ENCODE results near the gene FSTL1. TPM values are rescaled to one million over a fixed set of nuclear protein-coding genes. Genes with fewer than 3 reads are reported as not detected.
"Not testable (repeated sequence)": the region's sequence is repeated elsewhere in the genome, so short reads cannot be mapped to it uniquely, and the experiment has no call there.

FSTL1 gene
- total RNA-seq, 2 donors from 2014 or later, result 20.4 to 81.8 TPM

- no peak overlapping the region for H3K27ac ChIP-seq
- DNase-seq, result no peak
- H3K9me3 ChIP-seq, result no peaks in the 10 kb centered on the region
- intact Hi-C loops (cut with DNase I), result no loop called here
- no peaks in the 10 kb centered on the region for H3K27me3 ChIP-seq
- H3K4me1 ChIP-seq, result no peaks in the 10 kb centered on the region
- no peak overlapping the region for H3K4me3 ChIP-seq
- TF ChIP-seq, protein P1, sequence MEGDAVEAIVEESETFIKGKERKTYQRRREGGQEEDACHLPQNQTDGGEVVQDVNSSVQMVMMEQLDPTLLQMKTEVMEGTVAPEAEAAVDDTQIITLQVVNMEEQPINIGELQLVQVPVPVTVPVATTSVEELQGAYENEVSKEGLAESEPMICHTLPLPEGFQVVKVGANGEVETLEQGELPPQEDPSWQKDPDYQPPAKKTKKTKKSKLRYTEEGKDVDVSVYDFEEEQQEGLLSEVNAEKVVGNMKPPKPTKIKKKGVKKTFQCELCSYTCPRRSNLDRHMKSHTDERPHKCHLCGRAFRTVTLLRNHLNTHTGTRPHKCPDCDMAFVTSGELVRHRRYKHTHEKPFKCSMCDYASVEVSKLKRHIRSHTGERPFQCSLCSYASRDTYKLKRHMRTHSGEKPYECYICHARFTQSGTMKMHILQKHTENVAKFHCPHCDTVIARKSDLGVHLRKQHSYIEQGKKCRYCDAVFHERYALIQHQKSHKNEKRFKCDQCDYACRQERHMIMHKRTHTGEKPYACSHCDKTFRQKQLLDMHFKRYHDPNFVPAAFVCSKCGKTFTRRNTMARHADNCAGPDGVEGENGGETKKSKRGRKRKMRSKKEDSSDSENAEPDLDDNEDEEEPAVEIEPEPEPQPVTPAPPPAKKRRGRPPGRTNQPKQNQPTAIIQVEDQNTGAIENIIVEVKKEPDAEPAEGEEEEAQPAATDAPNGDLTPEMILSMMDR (IDR thresholded peaks at IDR 0.05), result no peak
- no peaks in the 10 kb centered on the region for H3K36me3 ChIP-seq
- H3K9ac ChIP-seq (ENCODE audit: low read depth in 2 of 2, low read length in 2 of 2), result no peak overlapping the region
These were observed 56.4 kb downstream of the FSTL1 start for GRCh38 chr3:120394347-120394746.

- H3K9me3 ChIP-seq, result no peaks in the 10 kb centered on the region
- H3K27ac ChIP-seq, result no peak overlapping the region
- no peaks in the 10 kb centered on the region for H3K36me3 ChIP-seq
- intact Hi-C loops (cut with DNase I), result no loop called here
- no peak for DNase-seq
- no peaks in the 10 kb centered on the region for H3K27me3 ChIP-seq
- no peak overlapping the region for H3K4me3 ChIP-seq
- TF ChIP-seq, protein P1 (IDR thresholded peaks at IDR 0.05), result no peak
- H3K9ac ChIP-seq (ENCODE audit: low read depth in 2 of 2, low read length in 2 of 2), result no peak overlapping the region
- no peaks in the 10 kb centered on the region for H3K4me1 ChIP-seq
These were observed 57.0 kb downstream of the FSTL1 start for GRCh38 chr3:120393761-120394160.

- no peaks in the 10 kb centered on the region for H3K4me1 ChIP-seq
- H3K27me3 ChIP-seq, result no peaks in the 10 kb centered on the region
- H3K4me3 ChIP-seq, result no peak overlapping the region
- no peak for DNase-seq
- H3K9ac ChIP-seq (ENCODE audit: low read depth in 2 of 2, low read length in 2 of 2), result no peak overlapping the region
- no peaks in the 10 kb centered on the region for H3K9me3 ChIP-seq
- H3K27ac ChIP-seq, result no peak overlapping the region
- intact Hi-C loops (cut with DNase I), result no loop called here
- TF ChIP-seq, protein P1 (IDR thresholded peaks at IDR 0.05), result no peak
- H3K36me3 ChIP-seq, result no peaks in the 10 kb centered on the region
These were observed 57.5 kb downstream of the FSTL1 start for GRCh38 chr3:120393243-120393642.

- Histone ChIP-seq H3K9ac (ENCODE audit: low read depth in 2 of 2, low read length in 2 of 2) (no peak overlapping the region), H3K4me3 (no peak overlapping the region), H3K27ac (no peak overlapping the region), H3K27me3 (no peaks in the 10 kb centered on the region), H3K4me1 (no peaks in the 10 kb centered on the region), H3K36me3 (no peaks in the 10 kb centered on the region), H3K9me3 (no peaks in the 10 kb centered on the region)
- intact Hi-C loops (cut with DNase I), result no loop called here
- DNase-seq, result no peak
- TF ChIP-seq, protein P1 (IDR thresholded peaks at IDR 0.05), result no peak
These were observed 67.8 kb downstream of the FSTL1 start for GRCh38 chr3:120382941-120383447.

DNA sequence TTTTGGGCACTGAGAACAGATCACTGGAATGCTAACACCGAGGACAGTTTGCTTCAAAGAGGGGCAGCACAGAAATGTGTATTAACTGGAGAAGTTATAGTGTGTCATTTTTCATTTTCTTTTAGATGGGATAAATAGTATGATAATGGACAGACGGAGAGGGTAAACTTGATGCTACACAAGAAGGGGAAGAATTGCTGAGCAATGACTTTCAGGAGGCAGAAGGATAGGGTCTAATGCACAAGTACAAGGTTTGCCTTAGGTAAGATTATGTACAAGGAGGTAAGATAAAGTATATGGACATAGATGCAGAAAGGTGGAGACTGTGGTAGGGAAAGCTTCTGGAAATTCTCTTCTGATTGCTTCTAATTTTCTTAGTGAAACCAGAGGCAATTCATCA, 69.3 kb downstream of the FSTL1 start:
- intact Hi-C loops (cut with DNase I), result no loop called here

GRCh38 chr3:120377948-120378347, 72.8 kb downstream of the FSTL1 start:
- not testable (repeated sequence) for H3K4me1 ChIP-seq

More for the DNA sequence above, 69.3 kb downstream of the FSTL1 start:
- DNase-seq, result no peak
- Histone ChIP-seq H3K27me3 (no peaks in the 10 kb centered on the region), H3K9me3 (no peaks in the 10 kb centered on the region), H3K9ac (ENCODE audit: low read depth in 2 of 2, low read length in 2 of 2) (no peak overlapping the region), H3K4me3 (no peak overlapping the region), H3K36me3 (no peaks in the 10 kb centered on the region), H3K4me1 (no peaks in the 10 kb centered on the region), H3K27ac (no peak overlapping the region)
- TF ChIP-seq, protein P1 (IDR thresholded peaks at IDR 0.05), result no peak

More at GRCh38 chr3:120377948-120378347, 72.8 kb downstream of the FSTL1 start:
- H3K27ac ChIP-seq; H3K27me3 ChIP-seq; H3K4me3 ChIP-seq; H3K36me3 ChIP-seq; intact Hi-C loops (cut with DNase I); DNase-seq; H3K9me3 ChIP-seq; H3K9ac ChIP-seq (ENCODE audit: low read depth in 2 of 2, low read length in 2 of 2): not testable (repeated sequence)

Data from colonic mucosa (tissue), 4 donors.